ENCODE data around the gene CHRNA9.

CHRNA9 gene

DNA sequence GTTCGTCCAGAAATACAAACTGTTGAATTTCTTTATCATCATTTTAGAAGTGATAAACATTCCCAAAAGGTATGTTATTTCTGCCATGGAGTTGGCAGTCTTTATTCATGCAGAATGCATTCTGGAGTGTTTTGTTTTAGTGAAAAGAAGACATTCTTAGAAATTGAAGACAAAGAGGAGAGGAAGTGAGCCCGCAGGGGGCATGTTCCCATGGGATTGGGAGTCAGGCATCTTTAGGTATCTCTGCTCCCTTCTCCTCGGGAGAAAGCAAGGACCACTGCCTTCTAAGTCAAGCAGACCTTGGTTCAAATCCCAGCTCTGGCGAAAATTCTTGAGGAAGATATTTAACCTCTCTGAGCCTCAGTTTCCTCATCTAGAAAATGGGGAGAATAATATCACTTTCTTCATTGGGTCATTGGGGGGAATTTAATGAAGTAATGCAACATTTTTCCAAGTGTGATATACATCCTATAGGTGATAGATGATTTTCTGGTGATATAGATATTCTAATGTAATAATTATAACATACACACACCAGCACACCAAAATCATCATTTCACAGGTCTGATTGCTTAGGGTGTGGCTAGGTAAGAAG is 26.5 kb upstream of the CHRNA9 start:
- in situ Hi-C loops (cut with MboI; ENCODE audit: low sequenced_read_pairs): no loop called here

DNA sequence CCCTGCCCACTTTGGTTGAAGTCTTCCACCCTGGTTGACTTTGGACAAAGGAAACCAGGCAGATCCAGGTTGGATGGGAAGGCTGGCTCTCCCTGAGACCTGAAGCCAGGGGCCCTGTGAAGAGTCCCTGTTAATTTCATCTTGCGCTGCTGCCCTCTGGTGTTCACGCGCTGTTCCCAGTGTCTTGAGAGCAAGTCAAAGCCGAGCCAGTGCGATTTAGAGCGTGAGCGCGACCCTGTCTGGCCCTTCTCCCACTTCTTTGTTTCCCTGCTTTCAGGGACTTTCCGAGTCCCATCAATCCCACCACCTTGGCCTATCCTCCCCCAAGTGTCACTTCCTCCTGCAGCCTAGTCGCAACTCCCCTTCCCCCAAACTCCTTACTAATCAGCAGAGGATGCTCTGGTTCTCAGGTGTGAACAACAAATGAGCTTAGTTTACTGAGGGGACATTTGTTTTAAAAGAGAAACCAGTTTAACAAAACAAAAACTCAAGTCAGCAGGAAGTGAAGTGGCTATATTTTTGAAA is 25.8 kb upstream of the CHRNA9 start:
- in situ Hi-C loops (cut with MboI; ENCODE audit: low sequenced_read_pairs): no loop called here

DNA sequence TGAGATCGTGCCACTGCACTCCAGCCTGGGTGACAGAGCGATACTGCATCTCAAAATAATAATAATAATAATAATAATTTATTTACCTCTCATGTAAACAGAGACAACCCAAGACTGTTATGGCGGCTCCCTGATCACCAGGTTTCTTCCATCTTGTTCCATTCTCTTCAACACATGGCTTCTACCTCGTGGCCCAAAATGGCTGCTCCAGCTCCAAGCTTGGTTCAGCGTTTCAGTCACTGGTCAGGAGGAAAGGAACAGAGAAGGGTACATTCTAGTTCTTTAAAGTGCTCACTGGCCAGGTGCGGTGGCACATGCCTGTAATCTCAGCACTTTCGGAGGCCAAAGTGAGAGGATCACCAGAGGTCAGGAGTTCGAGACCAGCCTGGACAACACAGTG is 24.9 kb upstream of the CHRNA9 start:
- in situ Hi-C loops (cut with MboI; ENCODE audit: low sequenced_read_pairs): no loop called here

DNA sequence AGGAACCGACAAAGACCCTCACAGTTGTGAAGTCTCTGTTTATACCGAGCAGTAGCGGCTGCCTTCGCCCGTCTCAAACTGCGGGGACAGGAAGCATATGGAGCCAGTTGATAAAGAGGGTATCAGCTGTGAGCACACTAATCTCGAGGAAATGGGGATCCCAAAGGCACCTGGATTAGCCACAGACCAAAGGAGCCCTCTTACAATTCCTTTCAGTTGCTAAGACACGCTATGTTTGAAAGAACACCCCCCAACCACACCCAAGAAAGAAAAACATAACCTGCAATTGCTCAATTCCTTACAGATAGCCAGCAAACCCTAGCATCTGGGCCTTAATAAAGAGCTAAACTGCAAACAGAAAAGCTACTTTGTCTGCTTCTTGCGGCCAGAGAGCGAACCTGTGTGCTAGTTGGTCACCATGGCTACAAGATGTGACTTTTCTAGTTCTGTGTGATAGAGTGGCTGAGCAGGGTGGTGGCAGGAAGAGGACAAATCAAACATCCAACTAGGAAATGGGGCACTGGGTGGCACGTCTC is 23.3 kb upstream of the CHRNA9 start:
- in situ Hi-C loops (cut with MboI; ENCODE audit: low sequenced_read_pairs): no loop called here

DNA sequence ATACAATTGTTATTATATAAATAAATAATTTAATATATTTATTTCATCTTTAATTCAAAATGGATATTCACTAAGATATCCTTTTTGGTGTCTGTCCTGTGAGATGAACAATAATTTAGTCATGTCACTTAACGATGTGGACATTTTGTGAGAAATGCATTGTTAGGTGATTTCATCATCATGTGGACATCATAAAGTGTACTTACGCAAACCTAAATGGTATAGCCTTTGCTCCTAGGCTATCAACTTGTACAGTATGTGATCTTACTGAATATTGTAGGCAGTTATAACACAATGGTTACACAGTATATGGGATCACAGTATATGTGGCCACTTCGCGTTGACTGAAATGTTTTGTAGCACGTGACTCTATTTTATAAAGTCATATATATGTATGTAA is 20.2 kb upstream of the CHRNA9 start:
- in situ Hi-C loops (cut with MboI; ENCODE audit: low sequenced_read_pairs): no loop called here

DNA sequence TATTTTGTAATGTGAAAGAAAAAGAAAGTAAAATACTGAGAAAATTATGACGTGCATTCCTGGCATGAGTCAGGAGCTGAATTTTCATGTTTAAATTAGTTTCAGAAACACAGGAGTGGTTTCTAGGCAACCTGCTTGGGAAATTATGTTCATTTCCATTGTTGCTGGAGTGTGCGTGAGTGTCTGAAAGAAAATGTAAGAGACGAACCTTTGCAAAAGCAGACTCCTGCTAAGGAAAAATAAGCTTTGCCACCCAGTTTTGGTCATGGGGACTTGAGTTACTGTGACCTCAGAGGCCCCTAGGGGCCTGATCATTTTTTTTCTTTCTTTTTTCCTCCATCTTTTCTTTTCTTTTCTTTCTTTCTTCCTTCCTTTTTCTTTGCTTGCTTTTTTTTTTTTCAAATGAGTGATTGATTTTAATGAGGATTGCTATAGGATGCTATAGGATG is 18.8 kb upstream of the CHRNA9 start:
- in situ Hi-C loops (cut with MboI; ENCODE audit: low sequenced_read_pairs): no loop called here

DNA sequence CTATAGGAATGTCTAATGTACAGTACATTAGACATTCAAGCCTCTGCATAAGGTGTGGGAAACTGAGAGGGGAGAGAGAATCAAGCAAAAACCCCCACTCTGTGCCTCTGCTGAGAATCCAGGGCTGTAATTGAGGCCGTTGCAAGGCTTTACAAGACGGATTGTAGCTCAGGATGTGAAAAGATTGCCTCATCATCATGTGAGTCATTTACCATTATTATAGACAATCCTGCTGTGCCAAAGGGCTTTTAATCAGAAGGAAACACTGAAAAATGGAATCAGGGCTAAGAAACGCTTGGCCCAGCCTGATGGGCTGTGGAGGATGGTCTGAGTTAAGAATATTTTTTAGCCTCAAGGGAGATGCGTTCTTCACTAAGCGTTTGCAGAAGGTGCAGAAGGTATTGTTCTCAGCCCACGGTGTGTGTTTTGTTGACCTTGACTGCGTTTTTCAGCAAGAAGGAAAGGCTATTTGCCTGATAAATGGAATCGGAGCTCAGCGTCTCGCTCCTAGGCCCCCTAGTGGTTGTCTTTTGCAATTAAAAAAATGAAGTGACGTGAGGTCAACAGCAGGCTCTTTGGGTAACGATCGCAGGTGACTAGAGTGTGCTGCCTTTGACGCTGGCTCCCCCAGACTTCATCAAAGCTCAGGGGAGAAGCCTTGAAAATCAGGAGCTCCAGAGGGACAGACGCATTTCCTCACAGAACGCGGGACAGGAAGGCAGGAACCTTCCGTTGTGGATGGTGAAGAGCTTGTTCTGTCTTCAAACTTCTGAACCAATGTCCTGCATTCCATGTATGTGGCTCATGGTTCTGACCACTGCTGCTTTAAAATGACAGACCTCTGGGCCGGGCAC is 18.1 kb upstream of the CHRNA9 start:
- in situ Hi-C loops (cut with MboI; ENCODE audit: low sequenced_read_pairs): no loop called here

DNA sequence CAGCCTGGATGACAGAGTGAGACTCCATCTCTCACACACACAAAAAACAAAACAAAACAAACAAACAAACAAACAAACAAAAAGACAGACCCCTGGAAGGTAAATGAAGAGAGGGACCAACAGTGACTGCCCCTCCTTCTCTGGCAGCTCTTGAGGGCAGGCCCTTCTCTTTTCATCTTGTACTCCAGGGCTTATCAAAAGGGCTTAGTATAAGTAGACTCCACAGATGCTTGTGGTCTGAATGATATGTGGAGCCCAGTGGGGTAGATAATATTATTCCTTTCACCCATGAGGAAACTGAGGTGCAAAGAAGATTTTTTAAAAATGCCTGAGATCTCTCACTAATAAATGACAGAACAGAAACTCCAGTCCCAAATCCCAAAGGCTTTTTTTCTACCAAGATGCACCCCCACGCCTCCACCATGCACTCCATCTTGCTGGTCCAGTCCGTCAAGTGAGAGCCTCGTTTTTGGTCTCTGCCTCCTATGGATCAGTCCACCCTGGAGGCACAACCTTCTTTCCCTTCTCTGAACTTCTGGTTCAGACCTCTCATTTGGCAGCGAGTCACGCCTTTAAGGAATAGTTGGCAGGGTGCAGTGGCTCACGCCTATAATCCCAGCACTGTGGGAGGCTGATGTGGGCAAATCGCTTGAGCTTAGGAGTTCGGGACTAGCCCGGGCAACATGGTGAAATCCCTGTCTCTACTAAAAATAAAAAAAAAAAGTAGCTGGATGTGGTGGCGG is 17.0 kb upstream of the CHRNA9 start:
- in situ Hi-C loops (cut with MboI; ENCODE audit: low sequenced_read_pairs): no loop called here

DNA sequence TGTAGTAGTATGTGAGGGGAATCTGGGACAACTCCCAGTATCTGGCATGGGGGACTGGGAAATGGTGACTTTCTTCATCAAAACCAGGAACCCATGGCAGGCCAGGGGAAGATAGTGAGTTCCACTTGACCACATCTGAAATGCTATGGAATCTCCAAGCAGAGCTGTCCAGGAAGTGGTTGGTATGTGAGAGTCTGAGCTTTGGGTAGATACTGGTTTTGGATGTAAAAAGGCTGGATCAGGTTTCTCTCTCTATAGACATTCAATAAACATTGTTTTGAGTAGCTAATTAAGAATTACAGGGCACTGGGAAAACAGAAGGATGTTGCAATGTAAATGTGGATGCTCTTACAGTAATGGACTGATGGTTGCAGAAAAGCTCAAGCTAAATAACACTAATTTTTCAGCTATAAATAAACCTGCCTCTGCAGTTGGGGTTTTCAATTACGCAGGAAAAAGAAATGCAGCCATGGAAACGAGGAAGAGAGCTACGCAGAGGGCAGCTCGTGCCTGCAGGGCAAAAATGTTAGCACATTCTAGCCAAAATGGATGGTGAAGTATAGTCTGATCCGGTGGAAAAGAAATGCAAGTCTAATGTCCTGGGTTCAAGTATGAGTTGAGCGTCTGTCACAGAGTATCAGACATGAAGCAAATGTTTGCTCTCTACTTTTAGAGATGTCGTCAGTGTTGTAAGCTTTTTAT is 13.4 kb upstream of the CHRNA9 start:
- in situ Hi-C loops (cut with MboI; ENCODE audit: low sequenced_read_pairs): no loop called here

DNA sequence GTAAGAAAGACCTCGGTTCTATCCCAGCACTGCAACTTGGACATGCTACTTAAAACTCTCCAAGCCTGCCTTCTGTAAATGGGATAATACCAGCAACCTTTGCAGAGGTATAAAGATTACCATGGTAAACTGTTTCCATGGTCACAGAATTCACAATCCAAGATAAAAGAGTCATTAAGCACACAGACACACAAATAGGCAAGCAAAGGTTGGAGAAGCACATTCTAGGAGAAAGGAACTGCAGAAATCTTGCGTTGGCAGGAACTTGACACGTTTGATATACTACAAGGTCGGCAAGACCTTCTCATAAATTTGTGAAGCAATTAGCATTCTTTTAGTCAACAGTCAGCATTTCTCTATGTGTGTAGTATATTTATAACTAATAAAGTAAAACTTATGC is 12.3 kb upstream of the CHRNA9 start:
- in situ Hi-C loops (cut with MboI; ENCODE audit: low sequenced_read_pairs): no loop called here

DNA sequence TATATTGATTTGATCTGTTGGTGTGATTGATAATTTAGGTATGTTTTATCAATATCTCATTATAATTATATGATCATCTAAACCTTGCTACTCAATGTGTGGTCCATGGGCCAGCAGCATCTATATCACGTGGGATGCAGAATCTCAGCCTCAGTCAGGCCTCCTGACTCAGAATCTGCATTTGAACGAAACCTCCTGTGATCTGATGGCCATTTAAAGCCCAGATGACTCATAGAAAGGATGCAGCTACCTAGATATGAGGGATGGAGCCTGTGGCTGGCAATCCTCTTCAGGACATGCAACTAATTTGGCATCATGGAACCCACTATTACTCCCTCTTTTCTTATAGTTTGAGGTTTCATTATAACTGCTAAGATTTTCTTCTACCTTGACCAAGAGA is 11.3 kb upstream of the CHRNA9 start:
- in situ Hi-C loops (cut with MboI; ENCODE audit: low sequenced_read_pairs): no loop called here

DNA sequence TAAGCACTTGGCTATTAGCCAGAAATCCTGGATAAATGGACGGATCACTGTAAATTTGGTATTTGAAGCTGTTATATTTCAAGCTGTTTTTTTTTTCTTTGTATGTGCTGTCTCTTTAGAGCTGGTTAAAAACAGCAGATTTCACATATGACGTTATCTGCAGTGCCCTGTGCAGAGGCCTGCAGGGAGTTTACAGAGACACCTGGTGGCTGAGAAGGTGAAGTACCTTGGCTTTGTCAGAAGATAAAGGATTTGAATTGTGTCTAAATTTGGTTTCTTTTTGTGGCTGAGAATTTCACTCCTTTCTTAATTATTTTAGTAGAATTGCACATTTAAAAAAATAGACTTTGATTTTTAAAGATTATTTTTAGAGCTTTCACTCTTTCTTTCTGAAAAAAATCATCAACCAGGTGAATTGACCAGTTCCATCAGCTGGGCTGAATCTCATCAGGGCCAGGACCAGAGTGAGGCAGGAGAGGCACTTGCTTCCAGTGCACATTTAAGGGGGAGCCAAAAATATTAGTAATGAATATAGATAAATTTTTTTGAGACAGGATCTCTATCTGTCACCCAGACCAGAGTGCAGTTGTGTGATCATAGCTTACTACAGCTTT is 9.6 kb upstream of the CHRNA9 start:
- in situ Hi-C loops (cut with MboI; ENCODE audit: low sequenced_read_pairs): loop anchor here (5.0 to 25.0 kb wide), 2 partner anchors 258 to 387 kb away; no protein-coding TSS in a partner anchor

DNA sequence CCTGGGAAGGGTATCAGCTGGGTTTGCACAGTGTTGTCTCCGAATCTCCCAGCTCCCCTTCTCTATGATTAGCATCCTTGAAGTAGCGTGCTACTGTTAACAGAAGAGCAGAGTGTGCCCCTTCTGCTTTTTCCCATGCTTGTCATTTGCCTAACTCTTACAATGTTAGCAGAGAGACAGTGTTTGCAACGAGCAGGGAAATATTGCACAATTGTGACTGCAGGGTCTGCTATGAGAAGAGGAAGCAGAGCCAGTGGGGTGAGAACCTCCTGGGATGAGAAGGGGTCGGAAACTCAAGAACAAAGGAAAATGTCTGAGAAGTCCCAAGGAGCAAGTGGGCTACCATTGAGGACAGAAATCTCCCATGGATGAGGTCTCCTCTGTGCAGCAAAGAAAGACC is 7.8 kb upstream of the CHRNA9 start:
- in situ Hi-C loops (cut with MboI; ENCODE audit: low sequenced_read_pairs): loop anchor here (5.0 to 25.0 kb wide), 2 partner anchors 260 to 385 kb away; no protein-coding TSS in a partner anchor

DNA sequence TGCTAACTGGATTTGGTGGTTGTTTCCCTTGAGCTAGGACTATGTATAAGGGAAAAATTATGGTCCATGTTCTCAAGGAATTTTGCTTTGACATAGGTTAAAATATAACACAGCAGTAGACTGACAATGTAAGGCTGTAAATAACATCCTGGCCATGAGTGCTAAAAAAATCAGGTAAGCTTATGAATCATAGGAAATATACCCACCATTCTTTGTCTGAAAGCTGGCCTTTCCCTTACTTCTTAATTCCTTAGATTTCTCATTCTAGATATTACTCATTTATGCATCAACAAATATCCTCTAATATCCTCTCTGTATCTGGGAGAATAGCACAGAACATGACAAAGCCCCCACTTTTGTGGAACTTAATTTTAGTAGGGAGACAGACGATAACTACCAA is 6.8 kb upstream of the CHRNA9 start:
- in situ Hi-C loops (cut with MboI; ENCODE audit: low sequenced_read_pairs): loop anchor here (5.0 to 25.0 kb wide), 2 partner anchors 261 to 384 kb away; no protein-coding TSS in a partner anchor

DNA sequence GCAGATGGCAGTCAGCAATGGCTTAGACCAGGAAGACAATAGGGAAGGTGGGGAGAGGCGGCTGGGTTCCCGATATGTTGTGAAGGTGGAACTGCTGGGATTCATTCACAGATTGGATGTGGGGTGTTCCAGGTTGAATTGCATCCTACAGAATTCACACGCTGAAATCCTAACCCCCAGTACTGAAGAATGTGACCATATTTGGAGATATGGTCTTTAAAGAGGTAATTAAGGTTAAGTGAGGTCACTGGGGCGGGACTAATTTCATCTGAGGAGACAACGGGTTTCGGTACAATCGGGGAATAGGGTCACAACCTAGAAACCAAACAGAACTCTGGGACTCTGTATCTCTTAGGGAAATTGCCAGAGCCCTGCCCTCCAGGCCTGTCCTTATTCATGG is 5.3 kb upstream of the CHRNA9 start:
- in situ Hi-C loops (cut with MboI; ENCODE audit: low sequenced_read_pairs): loop anchor here (5.0 to 25.0 kb wide), 2 partner anchors 263 to 382 kb away; no protein-coding TSS in a partner anchor

DNA sequence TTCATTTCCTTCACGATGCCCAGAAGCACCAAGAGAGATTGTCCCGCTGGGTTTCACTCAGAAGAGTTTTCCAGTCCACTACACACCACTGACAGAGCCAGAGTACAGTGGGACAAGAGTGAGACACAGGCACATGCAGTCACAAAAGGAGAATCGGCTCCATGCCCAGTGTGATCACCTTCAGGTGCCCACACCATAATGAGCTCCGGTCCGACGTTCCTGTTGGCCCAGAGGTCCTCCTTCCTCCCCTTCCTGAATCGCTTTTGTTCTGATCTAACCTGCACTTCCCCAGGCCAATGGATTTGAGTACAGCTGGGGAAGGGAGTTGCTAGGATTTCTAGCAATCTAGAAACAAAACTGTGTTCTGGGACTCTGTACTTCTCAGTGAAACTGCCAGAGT is 4.6 kb upstream of the CHRNA9 start:
- in situ Hi-C loops (cut with MboI; ENCODE audit: low sequenced_read_pairs): loop anchor here (25.0 kb wide), 1 partner anchor 382 kb away; no protein-coding TSS in a partner anchor

DNA sequence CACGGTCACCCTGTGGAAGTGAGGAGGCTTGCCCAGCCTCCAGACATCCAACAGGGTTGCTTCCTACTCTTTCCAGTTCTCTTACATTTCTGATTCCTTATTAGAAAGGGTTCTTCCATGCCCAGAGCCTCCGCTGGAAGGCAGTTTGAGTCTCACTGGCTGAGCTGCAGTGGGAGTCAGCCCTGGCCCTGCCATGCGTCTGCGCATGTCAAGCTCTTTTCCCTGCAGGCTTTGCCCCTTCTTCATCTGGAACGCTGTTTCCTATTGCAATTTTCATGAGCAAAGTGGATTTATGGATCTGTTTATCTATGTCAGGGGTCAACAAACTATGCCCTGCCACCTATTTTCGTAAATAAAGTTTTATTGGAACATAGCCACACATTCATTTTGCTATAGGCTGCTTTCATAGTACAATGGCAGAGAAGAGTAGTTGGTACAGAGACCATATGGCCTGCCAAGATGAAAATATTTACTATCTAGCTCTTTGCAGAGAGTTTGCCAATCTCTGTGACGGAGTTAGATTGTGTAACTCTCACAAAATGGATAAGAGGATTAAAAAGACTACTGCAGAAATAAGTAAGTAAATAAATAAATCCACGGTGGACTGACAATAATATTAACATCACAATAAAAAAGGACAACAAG is 3.9 kb upstream of the CHRNA9 start:
- in situ Hi-C loops (cut with MboI; ENCODE audit: low sequenced_read_pairs): loop anchor here (25.0 kb wide), 1 partner anchor 381 kb away; no protein-coding TSS in a partner anchor

DNA sequence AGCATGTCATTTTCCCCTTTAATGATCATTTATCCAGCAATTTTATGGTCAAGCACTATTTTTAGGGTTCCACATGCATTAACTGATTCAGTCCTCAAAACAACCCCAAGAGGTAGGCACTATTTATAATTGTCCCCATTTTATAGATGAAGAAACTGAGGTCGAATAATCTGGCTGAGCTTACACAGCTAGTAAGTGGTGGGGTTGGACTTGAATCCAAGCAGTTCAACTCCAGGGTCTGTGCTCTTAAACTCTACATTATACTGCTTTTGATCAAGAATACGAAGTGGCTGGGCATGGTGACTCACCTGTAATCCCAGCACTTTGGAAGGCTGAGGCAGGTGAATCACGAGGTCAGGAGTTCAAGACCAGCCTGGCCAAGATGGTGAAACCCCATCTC is 3.2 kb upstream of the CHRNA9 start:
- in situ Hi-C loops (cut with MboI; ENCODE audit: low sequenced_read_pairs): loop anchor here (25.0 kb wide), 1 partner anchor 380 kb away; no protein-coding TSS in a partner anchor

DNA sequence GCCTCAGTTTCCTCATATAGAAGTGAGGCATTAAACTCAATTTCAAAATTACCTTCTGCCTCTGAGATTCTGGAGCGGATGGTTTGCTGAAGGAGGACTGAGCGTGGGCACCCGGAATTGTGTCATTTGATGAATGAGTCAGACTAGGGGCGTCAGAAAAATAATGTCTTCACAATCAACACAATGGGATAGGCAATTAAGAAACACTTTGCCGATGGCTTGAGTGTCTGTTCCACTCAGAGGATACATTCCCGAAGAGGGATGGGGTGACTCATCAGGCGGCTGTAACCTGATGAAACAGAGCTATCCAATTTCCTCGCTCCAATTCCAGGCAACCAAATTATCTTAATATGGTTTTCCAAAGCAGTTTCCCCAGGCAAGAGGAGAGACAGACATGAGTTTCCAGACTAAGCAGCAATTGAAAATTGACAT is 1.2 kb upstream of the CHRNA9 start:
- in situ Hi-C loops (cut with MboI; ENCODE audit: low sequenced_read_pairs): loop anchor here (25.0 kb wide), 1 partner anchor 378 kb away; no protein-coding TSS in a partner anchor
